ENCODE results near the gene DNAJC28.
"Not testable (repeated sequence)": the region's sequence is repeated elsewhere in the genome, so short reads cannot be mapped to it uniquely, and the experiment has no call there.

DNAJC28 gene

GRCh38 chr21:33480481-33481103 is 10.9 kb downstream of the DNAJC28 start:
- DNase-seq (ENCODE audit: low read depth), result no peak

GRCh38 chr21:33479679-33480480 is 11.6 kb downstream of the DNAJC28 start, which contains the start of gene TMEM50B:
Gene TMEM50B (minus strand): TSS chr21:33479974. CDS start chr21:33468885, 11,089 bp downstream.
- DNase-seq (ENCODE audit: low read depth), result peak; percentile 97

DNA sequence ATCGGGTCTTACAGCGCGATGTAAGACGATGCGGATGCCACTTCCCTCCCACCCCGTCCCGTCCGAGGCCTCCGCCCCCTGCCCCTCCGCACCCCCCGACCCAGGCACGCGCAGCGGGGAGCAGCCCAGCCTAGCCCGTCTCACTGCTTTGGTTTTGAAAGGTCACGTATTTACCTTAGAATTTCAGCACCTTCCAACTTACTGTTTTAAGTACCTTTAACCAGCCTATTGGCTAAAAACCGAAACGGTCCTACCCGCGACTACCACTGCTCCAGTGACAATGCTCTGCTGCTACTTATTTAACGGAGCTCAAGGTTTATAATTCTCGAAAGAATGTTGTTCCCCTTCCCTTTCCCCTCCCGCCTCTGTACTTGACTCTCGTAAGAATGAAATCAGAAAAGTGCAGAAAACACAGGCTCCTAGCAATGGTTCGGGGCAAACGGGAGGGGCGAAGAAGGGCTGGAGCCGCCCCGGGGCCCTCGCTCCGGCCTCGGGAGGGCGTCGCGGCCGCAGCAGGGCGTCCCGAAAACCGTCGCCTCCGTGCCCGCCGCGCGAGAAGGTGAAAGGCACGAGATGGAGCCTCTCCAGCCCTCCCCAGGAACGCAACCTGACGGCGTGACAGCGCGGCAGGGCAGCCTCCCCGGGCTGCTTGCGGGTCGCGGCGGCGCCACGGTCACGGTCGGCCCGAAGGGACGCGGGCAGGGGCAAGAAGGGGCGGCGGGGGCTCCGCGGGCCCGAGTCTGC is 12.4 kb downstream of the DNAJC28 start:
- DNase-seq (ENCODE audit: low read depth), result peak; percentile 36

- DNase-seq (ENCODE audit: low read depth), result no peak
Observed at GRCh38 chr21:33478182-33478581, 13.3 kb downstream of the DNAJC28 start.

- DNase-seq (ENCODE audit: low read depth), result no peak
Observed at GRCh38 chr21:33477066-33477465, 14.4 kb downstream of the DNAJC28 start.

DNA sequence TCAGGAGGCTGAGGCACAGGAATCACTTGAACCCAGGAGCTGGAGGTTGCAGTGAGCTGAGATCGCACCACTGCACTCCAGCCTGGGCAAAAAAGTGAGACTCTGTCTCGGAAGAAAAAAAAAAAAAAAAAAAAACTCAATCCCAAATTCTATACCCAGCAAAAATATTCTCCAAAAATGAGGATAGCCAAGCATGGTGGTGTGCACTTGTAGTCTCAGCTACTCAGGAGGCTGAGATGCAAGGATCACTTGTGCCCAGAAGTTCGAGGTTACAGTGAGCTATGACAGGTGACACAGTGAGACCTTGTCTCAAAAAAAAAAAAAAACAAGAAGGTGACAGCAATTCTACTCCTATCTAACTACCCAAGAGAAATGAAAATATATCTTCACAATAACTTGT is 18.2 kb downstream of the DNAJC28 start:
- DNase-seq (ENCODE audit: low read depth), result no peak

DNA sequence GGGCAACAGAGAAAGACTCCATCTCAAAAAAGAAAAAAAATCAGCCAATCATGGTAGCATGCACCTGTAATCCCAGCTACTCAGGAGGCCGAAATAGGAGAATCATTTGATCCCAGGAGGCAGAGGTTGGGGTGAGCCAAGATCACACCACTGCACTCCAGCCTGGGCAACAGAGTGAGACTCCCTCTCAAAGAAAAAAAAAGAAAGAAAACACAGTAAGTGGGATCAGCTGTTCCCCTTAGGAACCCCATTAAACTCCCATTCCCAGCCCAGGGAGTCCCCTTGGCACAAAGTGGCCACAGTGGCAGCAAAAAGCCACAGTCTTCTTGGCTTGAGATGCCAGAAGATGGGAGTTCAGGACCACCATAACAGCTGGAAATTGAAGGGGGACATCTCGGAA is 20.8 kb downstream of the DNAJC28 start:
- DNase-seq (ENCODE audit: low read depth), result no peak

- DNase-seq (ENCODE audit: low read depth), result not testable (repeated sequence)
Observed at GRCh38 chr21:33469183-33469582, 22.3 kb downstream of the DNAJC28 start.

GRCh38 chr21:33461538-33462250 is 29.8 kb downstream of the DNAJC28 start:
- DNase-seq (ENCODE audit: low read depth), result no peak

GRCh38 chr21:33458861-33459260 is 32.7 kb downstream of the DNAJC28 start:
- no peak for DNase-seq (ENCODE audit: low read depth)

- no peak for DNase-seq (ENCODE audit: low read depth)
Observed at GRCh38 chr21:33455686-33456446, 35.6 kb downstream of the DNAJC28 start.

DNA sequence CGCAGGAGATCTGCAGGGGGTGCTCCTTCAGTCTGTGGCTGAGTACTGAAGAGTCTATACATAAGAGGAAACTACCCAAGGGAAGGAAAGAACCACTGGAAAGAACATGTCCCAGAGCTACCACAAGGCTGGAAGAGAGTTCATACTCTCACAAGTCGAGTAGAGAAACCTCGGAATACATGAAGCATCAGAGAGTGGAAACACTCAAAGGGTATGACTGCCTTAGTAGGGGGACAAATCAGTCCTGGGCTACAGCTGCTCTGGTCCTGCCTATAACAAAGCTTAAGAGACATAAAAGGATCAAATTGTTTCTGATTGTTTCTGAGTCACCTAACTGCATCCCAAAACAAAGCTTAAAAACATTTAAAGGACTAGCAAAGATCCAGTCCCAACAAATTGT is 39.2 kb downstream of the DNAJC28 start:
- DNase-seq (ENCODE audit: low read depth), result no peak

DNA sequence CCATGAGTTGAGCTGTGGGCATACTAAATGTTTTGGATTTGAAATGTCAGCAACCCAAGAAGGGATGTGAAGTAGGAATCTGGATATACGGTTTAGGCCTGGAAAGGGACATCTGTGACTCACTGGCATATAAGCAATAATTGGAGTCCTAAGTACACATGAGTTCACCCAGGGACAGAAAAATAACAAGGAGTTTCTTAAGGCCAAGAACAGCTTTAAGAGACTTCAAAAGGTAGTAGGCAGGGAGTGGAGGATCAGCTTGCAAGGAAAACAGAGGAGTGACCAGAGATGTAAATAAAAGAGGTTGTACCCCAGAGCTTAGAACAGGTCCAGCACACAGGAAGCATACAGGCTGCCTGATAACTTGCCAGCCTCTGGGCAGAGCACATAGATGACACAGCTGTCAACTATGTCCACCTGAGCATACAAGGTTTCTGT is 39.9 kb downstream of the DNAJC28 start:
- DNase-seq (ENCODE audit: low read depth), result peak; percentile 27

DNA sequence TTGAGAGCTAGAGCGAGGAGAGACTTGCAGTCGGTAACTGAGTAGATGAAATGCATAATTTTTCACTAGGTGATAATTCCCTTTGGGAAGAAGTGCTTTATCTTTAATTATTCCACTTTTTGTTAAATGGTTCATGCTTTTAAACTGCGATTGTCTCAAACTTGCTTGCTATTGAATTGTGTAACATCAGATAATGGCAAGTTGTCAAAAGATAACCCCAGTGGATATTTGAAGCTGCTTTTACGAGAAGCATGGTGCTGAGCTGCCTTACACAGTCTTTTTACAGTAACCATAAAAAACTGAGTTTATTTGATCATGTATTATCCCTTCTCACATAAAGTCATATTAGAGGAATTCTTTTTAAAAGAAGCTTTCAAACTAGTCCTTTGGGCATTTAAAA is 41.9 kb downstream of the DNAJC28 start:
- no peak for DNase-seq (ENCODE audit: low read depth)

GRCh38 chr21:33446620-33447019 is 44.9 kb downstream of the DNAJC28 start:
- DNase-seq (ENCODE audit: low read depth), result not testable (repeated sequence)

DNA sequence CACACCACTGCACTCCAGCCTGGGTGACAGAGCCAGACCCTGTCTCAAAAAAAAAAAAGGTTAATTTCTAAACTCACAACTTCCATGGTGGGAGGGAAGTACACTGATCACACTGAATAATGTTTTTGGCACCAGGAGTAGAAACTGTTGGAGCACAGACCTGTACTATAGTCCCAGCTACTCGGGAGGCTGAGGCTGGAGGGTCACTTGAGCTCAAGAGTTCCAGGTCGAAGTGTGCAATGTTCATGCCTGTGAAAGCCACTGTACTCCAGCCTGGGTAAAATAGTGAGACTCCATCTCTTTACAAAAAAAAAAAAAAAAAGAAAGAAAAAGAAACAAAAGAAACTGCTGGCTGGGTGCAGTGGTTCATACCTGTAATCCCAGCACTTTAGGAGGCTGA is 47.0 kb downstream of the DNAJC28 start:
- no peak for DNase-seq (ENCODE audit: low read depth)

GRCh38 chr21:33443194-33443593 is 48.3 kb downstream of the DNAJC28 start:
- no peak for DNase-seq (ENCODE audit: low read depth)

GRCh38 chr21:33441489-33442477 is 49.7 kb downstream of the DNAJC28 start:
- peak; percentile 58 for DNase-seq (ENCODE audit: low read depth)

Measured in iris pigment epithelial cell (primary cell).